Esophagus squamous epithelium (tissue), 4 donors: ENCODE measurements around the gene STEAP1B.

Experiments used
- CTCF ChIP-seq, 6 experiments: fragments of 450-650 bp in 4 of 6; fragments of 200-600 bp in 2 of 6; sonication (generic) in 2 of 6; IDR thresholded peaks; one replicate each; pipeline ENCODE4 v1.5.1; 2016 to 2019; ENCODE audit warnings: antibody characterized with exemption in 6 of 6, mild to moderate bottlenecking in 4 of 6, moderate library complexity in 4 of 6
- POLR2A ChIP-seq, 4 donors: fragments of 450-650 bp; IDR thresholded peaks; one replicate each; pipeline ENCODE4 v1.6.1; 2017; ENCODE audit warnings: antibody characterized with exemption in 4 of 4, mild to moderate bottlenecking in 4 of 4, moderate library complexity in 3 of 4

GRCh38 chr7:22417349-22417748, 82.6 kb downstream of the STEAP1B start:
- TF ChIP-seq POLR2A (IDR thresholded peaks at IDR 0.05) (no peak), CTCF (IDR thresholded peaks at IDR 0.05) (no peak)
